ENCODE data around the gene ST6GALNAC3.

DNA sequence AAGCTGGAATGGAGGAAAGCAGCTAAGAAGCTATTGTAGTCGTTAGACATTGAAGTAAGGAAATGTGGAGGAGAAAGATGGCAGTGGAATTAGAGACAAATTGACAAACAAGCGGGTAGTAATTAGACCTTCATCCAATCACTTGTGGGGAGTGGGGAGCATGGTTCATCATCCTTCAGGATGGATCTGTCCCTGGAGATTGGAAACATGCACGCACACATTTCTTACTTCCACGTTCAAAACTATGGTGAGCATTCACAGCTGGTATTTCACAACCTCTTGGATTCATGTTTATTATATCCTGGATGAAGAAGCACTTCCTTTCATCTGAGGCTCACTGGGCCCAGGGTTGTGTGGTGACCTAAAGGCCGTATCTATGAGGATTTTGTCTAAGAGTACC is 188.1 kb downstream of the ST6GALNAC3 start:
- TF ChIP-seq, protein P1, sequence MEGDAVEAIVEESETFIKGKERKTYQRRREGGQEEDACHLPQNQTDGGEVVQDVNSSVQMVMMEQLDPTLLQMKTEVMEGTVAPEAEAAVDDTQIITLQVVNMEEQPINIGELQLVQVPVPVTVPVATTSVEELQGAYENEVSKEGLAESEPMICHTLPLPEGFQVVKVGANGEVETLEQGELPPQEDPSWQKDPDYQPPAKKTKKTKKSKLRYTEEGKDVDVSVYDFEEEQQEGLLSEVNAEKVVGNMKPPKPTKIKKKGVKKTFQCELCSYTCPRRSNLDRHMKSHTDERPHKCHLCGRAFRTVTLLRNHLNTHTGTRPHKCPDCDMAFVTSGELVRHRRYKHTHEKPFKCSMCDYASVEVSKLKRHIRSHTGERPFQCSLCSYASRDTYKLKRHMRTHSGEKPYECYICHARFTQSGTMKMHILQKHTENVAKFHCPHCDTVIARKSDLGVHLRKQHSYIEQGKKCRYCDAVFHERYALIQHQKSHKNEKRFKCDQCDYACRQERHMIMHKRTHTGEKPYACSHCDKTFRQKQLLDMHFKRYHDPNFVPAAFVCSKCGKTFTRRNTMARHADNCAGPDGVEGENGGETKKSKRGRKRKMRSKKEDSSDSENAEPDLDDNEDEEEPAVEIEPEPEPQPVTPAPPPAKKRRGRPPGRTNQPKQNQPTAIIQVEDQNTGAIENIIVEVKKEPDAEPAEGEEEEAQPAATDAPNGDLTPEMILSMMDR (conservative IDR thresholded peaks at IDR 0.05; ENCODE audit: low read length): no peak
- no peak for TF ChIP-seq EZH2phosphoT487 (IDR thresholded peaks at IDR 0.05; ENCODE audit: borderline replicate concordance)

Data from Loucy (cell line).